Lower lobe of right lung (tissue), 2 donors: ENCODE results near the gene DCUN1D2. TPM values are rescaled to one million over a fixed set of nuclear protein-coding genes. Genes with fewer than 3 reads are reported as not detected.

Experiments
- ATAC-seq, 2 donors: fragments of 200-7000 bp; cut with Tn5 transposase; one replicate each; pipeline ENCODE4 v1.9.1; 2020 to 2022; ENCODE audit warnings: mild to moderate bottlenecking in 2 of 2, moderate library complexity in 2 of 2
- DNase-seq: peaks from one replicate; pipeline ENCODE4 v3.0.0-alpha.2; 2020
- H3K27ac ChIP-seq: fragments of 200-600 bp; one replicate; pipeline ENCODE4 v1.8.0; 2022
- H3K27me3 ChIP-seq: fragments of 200-600 bp; one replicate; pipeline ENCODE4 v1.8.0; 2022; ENCODE audit warnings: low read depth
- H3K36me3 ChIP-seq: fragments of 200-600 bp; one replicate; pipeline ENCODE4 v1.8.0; 2022; ENCODE audit warnings: mild to moderate bottlenecking
- H3K4me1 ChIP-seq: fragments of 200-600 bp; one replicate; pipeline ENCODE4 v1.8.0; 2022
- H3K4me3 ChIP-seq: fragments of 200-600 bp; one replicate; pipeline ENCODE4 v1.8.0; 2022; ENCODE audit warnings: mild to moderate bottlenecking
- H3K9me3 ChIP-seq: fragments of 200-600 bp; one replicate; pipeline ENCODE4 v1.8.0; 2022
- intact Hi-C: fragments of 100-400 bp; cut with DNase I; formaldehyde crosslinking; loops from one replicate; pipeline ENCODE4 v1.11.0; 2022
- total RNA-seq: library from RNA; stranded (reverse); fragmentation: NEBNext Ultra II Directional; extraction: Animal tissue kit (Norgen Biotek cat#: 25700); gene quantifications from one replicate; pipeline ENCODE4 v1.2.1, GENCODE V29; 2021
- TF ChIP-seq, protein P1 (sequence below): fragments of 200-600 bp; IDR thresholded peaks from one replicate; pipeline ENCODE4 v1.8.0; 2022; ENCODE audit warnings: antibody characterized with exemption, mild to moderate bottlenecking
- donor health status: DM: no; HTN: yes; CAD: no; lungs with severe emphysema.

Gene DCUN1D2
- total RNA-seq, 1 donor from 2014 or later: 16.8 TPM

DNA sequence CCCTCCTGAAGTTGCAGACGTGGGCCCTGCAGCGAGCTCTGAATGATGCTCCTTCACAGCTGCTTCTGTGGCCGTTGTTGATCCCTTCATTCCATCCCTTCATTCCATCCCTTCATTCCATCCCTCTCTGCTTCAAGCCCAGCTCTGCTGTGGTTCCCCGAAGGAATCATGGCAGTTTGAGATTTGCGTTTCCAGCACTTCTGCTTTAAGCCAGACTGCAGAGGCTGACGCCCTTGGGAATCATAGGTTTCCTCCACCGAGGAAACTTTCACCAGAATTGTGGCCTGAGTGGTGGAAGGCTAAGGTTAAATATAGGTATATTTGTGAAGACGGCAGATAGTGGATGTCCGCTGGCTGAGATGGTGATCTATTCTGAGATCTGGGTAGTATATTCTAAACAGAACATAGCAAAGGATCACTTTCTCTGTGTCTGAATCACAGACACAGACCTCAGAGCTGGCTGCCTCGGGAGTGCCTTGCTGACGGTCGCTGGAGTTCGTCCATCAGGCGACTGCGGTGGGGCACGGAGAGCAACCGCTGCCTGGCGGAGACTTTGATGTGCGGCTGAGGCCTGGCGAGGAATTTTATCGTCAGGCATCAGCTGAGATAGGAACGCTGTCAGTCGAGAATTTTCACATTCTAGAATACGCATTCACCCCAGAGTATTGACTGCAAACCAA is 42.8 kb upstream of the DCUN1D2 start:
- Histone ChIP-seq H3K4me3 (no peak overlapping the region), H3K9me3 (no peaks in the 10 kb centered on the region), H3K27me3 (no peaks in the 10 kb centered on the region), H3K4me1 (peaks cover 1% of the 10 kb centered on the region), H3K27ac (no peak overlapping the region), H3K36me3 (peaks cover 69% of the 10 kb centered on the region)
- DNase-seq (peak; percentile 20), ATAC-seq (no peak)
- intact Hi-C loops: no loop called here
- TF ChIP-seq, protein P1, sequence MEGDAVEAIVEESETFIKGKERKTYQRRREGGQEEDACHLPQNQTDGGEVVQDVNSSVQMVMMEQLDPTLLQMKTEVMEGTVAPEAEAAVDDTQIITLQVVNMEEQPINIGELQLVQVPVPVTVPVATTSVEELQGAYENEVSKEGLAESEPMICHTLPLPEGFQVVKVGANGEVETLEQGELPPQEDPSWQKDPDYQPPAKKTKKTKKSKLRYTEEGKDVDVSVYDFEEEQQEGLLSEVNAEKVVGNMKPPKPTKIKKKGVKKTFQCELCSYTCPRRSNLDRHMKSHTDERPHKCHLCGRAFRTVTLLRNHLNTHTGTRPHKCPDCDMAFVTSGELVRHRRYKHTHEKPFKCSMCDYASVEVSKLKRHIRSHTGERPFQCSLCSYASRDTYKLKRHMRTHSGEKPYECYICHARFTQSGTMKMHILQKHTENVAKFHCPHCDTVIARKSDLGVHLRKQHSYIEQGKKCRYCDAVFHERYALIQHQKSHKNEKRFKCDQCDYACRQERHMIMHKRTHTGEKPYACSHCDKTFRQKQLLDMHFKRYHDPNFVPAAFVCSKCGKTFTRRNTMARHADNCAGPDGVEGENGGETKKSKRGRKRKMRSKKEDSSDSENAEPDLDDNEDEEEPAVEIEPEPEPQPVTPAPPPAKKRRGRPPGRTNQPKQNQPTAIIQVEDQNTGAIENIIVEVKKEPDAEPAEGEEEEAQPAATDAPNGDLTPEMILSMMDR: no peak

DNA sequence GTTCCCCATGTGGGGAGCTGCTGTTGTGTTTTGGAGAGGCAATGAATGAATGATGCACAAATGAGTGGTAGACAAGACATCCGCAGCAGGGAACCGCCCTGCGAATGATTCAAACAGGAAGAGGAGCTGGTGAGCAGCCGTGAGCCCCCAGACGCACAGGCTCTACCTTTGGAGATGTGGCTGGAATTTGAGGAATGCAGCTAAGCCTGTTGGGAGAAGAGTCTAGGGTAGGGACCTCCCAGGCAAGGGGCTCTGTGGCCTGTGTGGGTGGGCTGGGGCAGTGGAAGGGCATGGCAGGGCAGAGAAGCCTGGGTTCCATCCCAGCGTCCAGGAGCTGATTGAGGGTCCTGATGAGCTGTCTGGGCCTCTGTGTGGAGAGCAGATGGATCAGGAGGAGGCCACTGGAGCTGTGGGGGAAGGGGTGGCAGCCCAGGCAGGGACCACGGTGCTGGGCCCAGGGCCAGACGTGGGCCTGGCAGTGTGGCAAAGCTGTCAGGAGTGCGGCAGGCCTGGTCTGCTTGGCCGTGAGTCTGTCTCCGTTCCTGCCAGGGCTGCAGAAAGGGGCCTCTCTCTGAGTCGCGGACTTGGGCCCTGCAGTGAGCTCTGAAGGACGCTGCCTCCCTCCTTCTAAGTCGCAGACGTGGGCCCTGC is 41.8 kb upstream of the DCUN1D2 start:
- no peak for ATAC-seq

DNA sequence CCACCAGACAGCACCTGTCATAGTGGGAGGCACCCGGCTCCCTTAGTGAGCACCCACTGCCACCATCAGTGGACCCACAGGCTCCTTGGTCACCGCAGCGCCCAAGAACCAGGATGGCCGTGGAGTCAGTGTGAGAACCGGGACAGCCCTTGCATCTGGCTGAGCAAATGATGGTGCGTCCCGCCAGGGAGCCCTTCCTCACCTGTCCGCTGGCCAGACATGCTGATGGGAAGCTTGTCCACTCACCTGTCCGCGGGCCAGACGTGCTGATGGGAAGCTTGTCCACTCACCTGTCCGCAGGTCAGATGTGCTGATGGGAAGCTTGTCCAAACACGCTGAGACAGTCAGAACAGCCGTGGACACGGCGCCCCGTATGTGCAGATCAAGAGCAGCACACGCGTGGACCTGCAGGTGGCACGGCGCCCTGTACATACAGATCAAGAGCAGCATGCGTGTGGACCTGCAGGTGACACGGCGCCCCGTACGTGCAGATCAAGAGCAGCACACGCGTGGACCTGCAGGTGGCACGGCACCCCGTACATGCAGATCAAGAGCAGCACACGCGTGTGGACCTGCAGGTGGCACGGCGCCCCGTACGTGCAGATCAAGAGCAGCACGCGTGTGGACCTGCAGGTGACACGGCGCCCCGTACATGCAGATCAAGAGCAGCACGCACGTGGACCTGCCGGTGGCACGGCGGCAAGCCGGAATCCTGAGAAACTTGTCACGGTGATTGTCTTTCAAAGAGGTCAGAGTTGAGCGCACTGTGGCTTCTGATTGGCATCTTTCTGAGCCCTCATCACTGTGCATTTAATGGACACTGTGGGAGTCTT is 40.7 kb upstream of the DCUN1D2 start:
- ATAC-seq: no peak

More for the DNA sequence above, 41.8 kb upstream of the DCUN1D2 start:
- DNase-seq: peak; percentile 25
- peaks cover 11% of the 10 kb centered on the region for H3K4me1 ChIP-seq
- no peak overlapping the region for H3K4me3 ChIP-seq
- TF ChIP-seq, protein P1: no peak
- peaks cover 73% of the 10 kb centered on the region for H3K36me3 ChIP-seq
- no peaks in the 10 kb centered on the region for H3K27me3 ChIP-seq
- intact Hi-C loops: no loop called here
- no peak overlapping the region for H3K27ac ChIP-seq
- H3K9me3 ChIP-seq: no peaks in the 10 kb centered on the region

DNA sequence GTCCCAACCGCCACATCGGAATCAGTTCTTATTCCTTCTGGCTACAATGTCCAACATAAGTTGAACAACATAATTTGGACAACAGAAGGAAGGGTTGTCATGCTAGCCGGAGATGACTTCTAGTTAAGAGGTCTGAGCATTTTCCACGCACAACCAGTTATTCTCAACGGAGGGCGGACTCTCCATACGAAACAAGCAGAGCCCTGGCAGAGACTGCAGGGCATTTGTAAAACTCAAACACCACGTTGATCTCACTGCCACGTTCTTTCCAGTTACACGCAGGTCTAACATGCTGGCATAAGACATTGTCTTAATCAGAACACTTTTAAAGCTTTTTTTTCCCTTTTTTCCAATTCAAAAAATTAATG is 38.3 kb upstream of the DCUN1D2 start:
- ATAC-seq: peak; percentile 44 to 55
- no peak for DNase-seq
- no peak overlapping the region for H3K27ac ChIP-seq
- peaks cover 79% of the 10 kb centered on the region for H3K36me3 ChIP-seq
- intact Hi-C loops: no loop called here
- TF ChIP-seq, protein P1: no peak
- H3K27me3 ChIP-seq: no peaks in the 10 kb centered on the region
- H3K4me1 ChIP-seq: peaks cover 13% of the 10 kb centered on the region
- H3K4me3 ChIP-seq: no peak overlapping the region
- H3K9me3 ChIP-seq: no peaks in the 10 kb centered on the region

More for the DNA sequence above, 40.7 kb upstream of the DCUN1D2 start:
- intact Hi-C loops: no loop called here
- no peak overlapping the region for H3K4me3 ChIP-seq
- H3K9me3 ChIP-seq: no peaks in the 10 kb centered on the region
- H3K27ac ChIP-seq: no peak overlapping the region
- peaks cover 13% of the 10 kb centered on the region for H3K4me1 ChIP-seq
- DNase-seq: peak; percentile 37
- TF ChIP-seq, protein P1: no peak
- H3K36me3 ChIP-seq: peaks cover 75% of the 10 kb centered on the region
- no peaks in the 10 kb centered on the region for H3K27me3 ChIP-seq

DNA sequence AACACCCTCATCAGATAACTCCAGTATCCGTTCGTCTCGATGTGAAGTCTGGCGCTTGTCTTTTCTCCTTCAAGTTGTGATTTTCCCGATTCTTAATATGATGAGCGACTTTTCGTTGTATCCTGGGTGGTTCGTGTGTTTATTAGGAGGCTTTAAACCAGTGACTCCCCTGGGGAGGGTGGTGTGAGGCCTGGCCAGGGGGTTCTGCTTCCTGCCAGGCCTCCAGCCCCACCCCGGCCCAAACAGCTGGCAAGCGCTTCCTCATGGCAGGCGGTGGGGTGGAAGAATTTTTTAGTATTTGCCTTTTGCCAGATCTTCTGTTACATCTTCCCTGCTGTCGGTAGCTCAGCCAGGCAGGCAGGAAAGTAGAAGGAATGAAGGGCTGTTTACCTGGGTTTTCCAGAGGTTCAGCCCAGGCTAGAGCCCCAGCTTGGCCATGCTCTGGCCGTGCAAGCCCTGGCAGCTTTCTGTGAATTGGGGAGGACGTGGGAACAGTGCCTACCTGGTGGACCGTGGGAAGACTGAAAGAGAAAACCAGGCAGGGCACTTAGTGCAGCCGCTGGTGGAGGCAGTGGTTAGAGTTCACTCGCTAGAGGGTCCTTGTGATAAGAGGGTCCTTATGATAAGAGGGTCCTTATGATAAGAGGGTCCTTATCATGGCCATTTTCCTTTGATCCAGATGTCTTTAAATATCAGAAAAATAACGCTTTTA is 37.7 kb upstream of the DCUN1D2 start:
- H3K4me3 ChIP-seq: no peak overlapping the region
- intact Hi-C loops: no loop called here
- H3K9me3 ChIP-seq: no peaks in the 10 kb centered on the region
- H3K36me3 ChIP-seq: peaks cover 78% of the 10 kb centered on the region
- H3K4me1 ChIP-seq: peaks cover 13% of the 10 kb centered on the region
- DNase-seq (no peak), ATAC-seq (peak; percentile 79)
- no peaks in the 10 kb centered on the region for H3K27me3 ChIP-seq
- TF ChIP-seq, protein P1: no peak
- no peak overlapping the region for H3K27ac ChIP-seq
